HG03108 (cell line): ENCODE data around the gene ANKK1.

Experiments used
- ATAC-seq: cut with Tn5 transposase; IDR thresholded peaks from one replicate; pipeline ENCODE4 v1.9.1; 2021; ENCODE audit warnings: moderate library complexity; ENCODE audit not compliant: unreplicated experiment

The ANKK1 gene

DNA sequence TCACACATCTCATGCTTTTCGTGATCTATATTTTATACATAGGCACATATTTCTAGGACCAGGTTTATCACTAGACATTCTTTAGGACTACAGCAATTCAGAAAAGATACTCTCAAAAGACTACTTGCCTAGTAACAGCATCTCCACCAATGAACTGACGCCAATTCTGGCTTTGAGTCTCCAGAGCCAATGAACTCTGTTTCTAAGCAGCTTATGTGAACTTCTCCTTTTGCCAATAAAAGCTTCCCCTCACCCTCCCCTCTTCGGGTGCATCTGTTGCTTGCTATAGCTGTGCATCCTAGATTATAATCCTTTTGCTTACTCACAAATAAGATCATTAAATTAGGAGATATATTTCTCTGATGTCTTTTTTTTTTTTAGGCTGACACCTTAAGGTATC is 11.4 kb upstream of the ANKK1 start:
- ATAC-seq = no peak

DNA sequence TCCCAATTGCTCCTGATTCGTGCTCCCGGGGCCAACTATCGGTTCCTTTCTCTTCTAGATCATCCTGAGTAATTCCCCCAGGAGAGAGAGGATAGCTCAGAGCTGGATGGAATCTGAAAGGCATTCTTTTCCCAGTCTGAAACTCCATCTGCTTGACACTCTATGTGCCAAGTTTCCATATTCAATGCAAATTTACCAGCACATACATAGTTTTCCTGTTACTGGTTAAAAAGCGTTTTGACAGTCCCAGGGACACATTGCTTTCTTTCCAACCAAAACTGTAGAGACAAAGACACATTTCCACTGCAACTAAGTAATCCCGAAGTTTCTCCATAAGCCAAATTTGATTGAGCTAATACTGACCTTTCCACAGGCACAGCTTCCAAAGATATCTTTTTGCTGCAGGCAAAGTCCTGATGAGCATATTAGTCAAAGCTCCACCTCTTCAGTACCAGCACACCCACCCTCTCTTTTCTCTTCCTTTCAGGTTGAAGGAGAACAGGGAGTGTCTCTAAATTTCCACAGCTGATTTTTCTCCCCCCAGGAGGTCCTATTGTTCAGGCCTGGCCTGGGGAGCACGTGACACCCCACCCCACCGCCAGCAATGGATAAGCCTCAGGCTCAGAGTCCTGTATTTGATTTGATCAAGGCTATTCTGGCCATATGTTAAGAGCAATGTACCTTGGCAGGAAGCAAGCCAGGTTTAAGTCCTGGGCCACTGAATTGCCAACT is 9.7 kb upstream of the ANKK1 start:
- ATAC-seq = no peak

DNA sequence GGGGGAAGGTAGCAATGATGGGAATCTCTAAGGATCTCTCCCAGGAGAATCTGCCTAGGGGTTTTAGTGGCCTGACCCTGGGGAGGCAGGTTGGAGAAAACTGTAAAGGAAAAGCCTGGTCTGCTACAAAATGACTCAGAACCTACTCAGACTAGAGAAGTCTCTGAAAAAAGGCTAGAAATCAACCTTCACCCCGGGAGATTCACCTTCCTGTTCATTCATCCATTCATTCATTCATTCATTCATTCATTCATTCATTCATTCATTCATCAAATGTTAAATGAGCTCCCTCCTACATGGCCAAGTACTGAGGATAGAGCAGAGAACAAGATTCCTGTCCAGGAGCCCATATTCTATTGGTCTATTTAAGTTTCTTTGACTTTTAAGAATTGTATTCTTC is 8.9 kb upstream of the ANKK1 start:
- ATAC-seq = no peak

DNA sequence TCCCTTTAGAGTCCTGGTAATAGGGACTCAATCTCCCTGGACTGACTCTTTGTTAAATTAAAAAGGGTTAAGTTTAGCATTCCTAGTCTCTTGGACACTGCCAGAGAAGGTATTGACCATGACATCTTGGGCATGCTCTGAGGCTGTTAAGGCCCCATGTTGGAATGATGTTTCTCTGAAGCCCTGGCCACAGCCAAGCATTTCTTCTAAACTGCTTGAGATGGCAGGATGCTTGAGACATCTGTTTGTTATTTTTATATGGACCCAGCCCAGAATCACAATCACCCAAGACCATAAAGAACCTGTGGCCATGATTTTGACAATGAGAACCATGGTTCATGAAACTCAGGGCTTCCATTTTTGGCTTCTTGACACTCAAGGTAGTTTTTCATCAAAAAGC is 5.5 kb upstream of the ANKK1 start:
- no peak for ATAC-seq

DNA sequence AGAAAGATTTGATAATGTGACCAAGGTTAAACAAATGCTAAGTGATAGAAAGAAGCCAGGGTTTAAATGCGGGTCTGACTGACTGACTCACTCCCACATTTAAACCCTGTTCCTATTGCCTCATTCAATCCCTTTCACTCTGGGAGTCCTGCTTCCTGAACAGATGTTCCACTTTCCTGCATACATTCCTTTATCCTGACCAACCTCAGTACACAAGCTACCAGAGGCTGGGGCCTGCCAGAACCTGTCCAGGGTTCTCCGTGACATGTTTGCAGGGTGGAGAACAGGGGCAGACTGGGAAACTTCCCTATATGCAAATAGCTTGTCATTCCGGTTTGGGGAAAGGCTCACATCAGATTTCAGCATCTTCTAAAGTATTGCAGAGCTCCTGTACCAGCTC is 3.0 kb upstream of the ANKK1 start:
- no peak for ATAC-seq

DNA sequence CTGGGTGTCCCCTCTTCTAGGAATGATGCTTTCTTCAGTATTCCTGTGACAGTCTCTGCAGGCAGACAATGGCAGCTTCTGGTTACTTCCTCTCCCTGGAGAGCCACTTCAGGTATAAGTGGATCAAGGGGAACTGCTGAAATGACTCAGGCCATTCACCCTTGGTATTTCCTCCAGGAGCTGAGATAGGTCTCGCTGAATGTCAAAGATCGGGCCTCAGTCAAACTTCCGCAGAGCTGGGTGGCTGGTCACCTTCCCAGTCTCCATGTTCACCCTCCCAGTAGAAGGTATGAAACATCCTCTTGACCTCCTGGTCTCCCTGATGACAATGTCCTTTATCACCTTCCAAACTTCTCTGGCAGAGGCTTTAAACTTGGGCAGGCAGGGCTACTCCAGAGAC is 1.8 kb upstream of the ANKK1 start:
- ATAC-seq = no peak

DNA sequence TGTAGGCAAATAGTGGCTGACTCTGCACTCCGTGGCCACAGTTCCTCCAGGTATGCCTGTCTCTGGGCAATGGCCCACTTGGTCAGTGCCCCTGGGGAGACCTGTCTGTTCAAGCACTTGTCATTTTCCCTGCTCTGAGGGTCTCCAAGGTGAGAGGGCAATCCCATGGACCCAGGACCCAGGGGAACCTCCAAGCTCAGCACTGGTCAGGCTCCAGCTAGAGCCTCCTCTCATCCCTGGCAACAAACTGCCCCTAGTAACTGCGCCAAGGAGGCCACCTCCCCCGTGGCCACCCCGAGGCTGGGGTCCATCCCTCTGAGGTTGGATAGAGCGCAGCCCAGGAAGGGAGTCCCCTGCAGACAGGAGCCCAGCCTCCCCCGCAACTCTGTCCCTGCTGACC is 713 bp upstream of the ANKK1 start:
- no peak for ATAC-seq

DNA sequence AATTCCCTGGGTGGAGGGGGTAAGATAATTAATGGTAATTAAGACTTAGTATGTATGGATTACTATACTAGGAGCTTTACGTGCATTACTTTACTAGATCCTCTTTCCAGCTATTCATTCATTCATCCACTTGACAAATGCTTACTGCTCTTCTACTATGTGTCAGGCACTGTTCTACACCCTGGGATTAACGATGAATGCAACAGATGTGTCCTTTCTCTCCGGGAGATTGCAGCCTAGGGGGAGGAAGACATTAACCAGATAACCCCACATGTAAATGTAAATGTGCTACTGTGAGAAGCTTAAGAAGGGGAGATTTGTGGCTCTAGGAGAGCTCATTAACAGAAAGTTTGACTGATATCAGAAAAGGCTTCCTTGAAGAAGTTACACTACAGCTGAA is 1.7 kb downstream of the ANKK1 start:
- no peak for ATAC-seq

DNA sequence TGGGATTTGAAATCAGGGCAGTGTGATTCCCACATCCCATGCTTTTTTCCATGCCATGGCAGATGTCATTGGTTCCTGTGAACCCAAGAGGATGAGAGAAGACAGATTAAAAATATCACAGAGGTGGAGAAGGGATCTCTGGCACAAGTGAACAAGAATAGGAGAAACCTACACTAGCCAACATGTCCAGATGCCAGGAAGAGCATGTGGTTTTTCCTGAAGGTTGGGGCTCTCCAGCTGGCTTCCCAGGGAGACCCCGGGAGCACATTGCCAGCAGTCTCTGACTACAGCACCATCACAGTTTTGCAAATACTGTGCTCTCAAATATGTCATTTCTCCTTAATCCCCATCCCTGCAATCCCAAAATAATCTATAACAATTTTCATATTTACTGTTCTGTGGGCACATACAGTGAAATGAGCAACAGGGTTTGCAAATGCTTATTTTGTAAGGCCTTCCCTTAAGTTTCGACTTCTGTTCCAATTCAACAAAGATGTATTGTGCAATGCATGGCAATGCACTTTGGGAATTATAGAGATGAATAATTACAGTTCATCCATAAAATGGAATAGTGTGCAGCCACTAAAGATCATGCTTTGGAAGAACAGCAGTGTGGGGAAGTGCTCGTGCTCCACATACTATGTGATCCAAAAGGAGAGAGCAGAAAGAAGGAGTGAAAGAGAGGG is 4.8 kb downstream of the ANKK1 start:
- no peak for ATAC-seq

DNA sequence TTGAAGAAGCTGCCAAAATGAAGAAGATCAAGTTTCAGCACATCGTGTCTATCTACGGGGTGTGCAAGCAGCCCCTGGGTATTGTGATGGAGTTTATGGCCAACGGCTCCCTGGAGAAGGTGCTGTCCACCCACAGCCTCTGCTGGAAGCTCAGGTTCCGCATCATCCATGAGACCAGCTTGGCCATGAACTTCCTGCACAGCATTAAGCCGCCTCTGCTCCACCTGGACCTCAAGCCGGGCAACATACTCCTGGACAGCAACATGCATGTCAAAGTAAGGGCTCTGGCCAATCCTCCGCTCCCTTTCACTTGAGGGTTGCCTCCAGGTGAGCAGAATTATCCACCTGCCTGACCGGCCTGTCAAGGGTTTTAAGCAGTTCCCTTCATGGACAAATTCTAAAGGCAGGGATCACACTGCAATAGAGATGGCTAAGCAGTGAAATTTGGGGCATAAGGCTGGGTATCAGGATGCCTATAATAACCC is 6.0 kb downstream of the ANKK1 start:
- no peak for ATAC-seq

DNA sequence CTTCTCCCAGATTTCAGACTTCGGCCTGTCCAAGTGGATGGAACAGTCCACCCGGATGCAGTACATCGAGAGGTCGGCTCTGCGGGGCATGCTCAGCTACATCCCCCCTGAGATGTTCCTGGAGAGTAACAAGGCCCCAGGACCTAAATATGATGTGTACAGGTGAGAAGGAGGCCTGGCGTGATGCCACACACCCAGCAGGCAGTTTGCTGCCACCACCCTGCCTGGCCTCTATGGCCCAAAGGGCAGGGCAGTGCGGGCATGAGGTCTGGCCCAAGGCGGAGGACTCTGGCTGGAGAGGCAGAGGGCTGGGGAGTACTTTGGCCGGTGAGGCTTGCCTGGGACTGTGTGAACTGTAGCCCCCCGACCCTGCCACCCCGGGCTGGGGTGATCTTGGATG is 7.3 kb downstream of the ANKK1 start:
- ATAC-seq = no peak

DNA sequence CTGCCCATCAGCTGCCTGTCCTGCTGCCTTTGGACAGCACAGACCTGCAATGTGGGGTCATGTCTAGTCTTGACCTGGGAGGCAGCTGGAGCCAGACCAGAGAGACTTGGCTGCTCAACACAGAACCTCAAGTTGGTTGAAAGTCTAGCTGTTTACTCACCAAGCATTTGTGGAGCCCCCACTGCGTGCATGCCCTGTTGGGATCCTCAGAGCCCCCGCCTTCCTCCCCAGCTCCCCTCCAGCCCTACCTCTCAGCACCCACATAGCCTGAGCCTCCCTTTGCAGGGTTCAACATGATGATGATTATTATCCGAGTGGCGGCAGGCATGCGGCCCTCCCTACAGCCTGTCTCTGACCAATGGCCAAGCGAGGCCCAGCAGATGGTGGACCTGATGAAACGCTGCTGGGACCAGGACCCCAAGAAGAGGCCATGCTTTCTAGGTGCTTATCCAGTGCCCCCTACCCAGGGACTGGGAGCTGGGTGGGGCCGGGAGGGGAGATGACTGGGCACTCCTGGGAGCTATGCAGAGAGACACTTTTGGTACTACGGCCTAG is 8.3 kb downstream of the ANKK1 start:
- ATAC-seq = no peak

DNA sequence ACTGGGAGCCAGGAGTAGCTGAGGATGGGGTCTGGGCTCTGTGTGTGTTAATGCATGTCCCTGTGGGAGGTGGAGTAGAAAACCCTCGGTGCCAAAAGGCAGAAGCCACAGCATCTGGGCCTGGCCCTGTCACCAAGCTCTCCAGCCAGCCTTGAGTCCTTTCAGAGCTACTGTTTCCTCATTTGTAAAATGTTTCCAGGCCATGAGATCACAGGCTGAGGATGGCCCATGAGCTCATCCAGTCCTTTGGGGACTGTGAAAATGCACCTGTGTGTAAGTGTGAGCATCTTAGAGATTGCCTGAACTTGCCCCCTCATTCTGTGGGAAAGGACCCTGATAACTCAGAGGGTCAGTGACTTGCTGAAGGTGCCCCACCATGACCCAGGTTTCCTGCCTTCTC is 9.1 kb downstream of the ANKK1 start:
- ATAC-seq = no peak

DNA sequence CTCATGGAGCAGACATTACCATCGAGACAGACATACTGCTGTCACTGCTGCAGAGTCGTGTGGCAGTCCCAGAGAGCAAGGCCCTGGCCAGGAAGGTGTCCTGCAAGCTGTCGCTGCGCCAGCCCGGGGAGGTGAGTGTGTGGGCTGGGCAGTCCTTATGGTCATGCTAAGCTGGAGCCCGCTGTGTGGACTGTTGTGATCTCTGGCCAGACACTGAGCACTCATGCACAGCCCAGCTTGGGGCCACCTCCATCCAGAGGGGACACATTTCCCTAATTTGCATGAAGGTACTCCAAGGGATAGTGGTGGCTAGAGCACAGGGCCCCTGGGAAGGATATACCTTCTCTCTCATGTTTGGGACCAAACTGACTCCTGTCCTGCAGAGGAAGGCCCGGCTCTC is 9.6 kb downstream of the ANKK1 start:
- ATAC-seq = no peak

DNA sequence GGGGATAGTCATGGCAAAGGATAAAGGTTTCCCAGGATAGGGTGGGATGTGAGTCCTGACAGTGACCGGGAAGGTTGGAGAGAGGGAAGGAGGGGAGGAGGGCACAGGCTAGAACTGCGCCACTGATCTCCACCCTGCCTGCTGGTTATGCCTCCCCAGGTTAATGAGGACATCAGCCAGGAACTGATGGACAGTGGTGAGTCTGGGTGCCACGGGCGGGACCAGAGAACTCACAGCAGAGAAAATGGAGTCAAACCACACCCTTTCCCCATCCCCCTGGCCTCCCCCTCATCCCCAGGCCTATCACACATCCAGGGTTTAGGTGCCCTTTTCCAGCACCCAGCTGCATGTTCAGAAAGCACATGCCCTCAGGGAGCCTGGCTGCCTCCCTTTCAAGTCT is 10.2 kb downstream of the ANKK1 start:
- no peak for ATAC-seq

DNA sequence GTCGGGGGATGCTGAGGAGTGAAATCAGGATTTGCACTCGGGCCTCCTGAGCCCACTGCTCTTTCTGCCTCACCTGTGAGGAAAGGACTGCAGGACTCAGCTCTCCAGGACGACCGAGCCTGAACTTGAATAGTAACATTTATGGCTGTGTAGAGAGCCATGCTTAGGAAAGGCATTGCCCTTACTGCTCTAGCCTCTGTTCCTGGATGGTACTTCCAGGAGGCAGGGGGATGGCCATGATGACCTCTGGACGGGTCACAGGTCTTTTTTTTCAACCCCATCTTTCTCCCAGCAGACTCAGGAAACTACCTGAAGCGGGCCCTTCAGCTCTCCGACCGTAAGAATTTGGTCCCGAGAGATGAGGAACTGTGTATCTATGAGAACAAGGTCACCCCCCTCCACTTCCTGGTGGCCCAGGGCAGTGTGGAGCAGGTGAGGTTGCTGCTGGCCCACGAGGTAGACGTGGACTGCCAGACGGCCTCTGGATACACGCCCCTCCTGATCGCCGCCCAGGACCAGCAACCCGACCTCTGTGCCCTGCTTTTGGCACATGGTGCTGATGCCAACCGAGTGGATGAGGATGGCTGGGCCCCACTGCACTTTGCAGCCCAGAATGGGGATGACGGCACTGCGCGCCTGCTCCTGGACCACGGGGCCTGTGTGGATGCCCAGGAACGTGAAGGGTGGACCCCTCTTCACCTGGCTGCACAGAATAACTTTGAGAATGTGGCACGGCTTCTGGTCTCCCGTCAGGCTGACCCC is 11.3 kb downstream of the ANKK1 start:
- ATAC-seq = no peak

DNA sequence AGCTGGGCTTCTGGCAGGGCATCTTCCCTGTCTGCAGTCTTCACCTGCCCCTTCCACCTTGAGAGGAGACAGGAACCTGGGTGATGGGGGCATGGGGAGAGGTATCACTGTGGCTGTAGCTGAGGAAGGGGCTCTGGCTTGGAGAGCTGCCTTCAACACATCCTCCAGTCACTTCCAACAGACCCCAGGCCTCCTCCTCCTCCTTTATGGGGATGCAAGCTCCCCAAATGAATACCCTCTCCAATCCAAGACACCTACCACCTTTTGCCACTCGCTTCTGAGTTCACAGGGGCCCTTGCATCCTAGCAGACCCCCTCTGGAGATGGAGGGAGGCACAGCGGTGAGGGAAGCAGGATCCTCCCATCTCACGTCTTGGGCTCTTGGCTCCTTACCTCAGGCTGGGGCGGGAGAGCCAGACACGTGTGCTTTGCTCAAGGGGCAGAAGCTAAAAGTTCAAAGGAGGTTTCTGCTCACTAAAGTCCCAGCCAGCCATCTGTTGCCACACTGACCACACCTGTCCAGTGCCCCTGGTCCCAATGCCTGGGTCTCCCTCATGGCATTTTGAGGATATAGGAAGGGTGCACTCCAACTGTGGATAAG is 13.2 kb downstream of the ANKK1 start:
- ATAC-seq = no peak

DNA sequence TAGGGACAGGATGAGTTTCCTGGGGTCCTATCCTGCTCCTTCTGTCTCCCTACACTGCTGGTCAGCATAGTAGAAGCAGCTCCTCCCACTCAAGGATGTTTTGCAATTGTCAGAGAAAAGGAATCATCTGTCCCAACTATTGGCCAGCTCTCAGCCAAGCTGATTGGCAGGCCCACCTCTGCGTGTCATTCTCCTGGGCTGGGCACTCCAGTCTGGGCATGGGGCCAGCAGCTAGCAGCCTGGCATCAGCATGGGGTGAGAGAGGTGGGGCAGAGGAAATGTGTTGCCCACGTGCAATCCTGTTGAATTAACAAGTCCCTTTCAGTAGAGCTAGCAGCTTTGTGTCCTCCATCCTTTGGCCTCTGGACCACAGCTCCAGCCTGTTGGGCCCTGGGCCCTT is 14.1 kb downstream of the ANKK1 start:
- ATAC-seq = no peak

DNA sequence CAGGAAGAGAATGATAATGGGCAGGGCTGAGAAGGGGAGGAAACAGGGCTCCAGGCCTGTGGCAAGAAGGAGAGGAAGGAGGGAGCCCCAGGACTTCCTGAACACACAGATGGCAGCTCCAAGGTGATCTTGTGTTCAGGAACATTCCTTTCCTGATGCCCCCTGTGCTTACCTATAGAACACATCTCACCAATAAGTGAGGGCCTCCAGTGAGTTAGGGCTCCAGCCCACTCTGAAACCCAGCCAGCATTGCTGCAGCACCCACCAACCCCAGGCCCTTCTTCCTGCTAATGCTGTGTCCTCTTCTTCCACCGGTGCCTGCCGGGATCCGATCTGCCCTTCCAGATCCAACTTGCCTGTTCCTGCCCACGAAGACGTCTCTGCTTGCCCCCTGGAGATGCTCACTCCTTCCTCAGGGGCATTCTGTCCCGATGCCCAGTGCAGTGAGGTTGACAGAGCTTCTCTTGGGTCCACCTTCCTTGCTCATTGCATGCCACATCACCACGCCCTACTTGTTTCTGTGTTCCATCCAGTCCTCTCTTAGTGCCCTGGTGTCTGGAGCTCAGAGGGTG is 17.4 kb downstream of the ANKK1 start:
- ATAC-seq = no peak

DNA sequence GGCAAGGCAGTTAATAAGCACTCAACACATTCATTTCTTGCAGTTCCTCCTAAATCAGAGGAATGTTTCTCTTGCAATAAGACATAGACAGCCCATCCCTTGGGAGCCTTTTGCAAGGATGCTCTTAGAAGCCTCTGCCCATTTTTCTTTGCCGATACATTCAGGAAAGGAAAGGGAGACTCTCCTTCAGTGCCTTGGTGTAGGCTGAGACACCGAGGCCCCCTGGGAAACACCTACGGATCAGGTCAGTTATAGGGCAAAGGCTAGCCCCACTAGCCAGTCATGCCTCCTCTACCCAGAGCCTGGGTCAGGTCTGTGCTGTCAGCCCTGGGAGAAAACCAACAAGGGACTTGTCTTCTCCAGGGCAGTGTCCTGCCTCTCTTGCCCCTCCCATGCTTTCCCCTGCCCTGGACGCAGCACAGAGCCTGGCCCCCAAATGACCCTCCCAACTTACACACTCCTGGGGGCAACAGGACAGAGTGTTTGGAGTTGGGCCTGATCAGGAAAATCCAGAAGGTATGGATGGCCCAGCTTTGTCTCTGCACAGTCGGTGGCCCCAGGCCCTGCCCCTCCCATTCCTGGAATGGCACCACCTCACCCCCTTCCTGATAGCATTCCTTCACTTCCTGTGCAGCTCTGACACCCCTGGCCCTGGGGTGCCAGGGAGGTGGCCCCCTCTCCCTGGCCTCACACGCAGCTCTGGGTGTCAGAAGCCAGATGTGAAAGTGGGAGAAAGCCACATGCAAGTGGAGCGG is 18.3 kb downstream of the ANKK1 start:
- no peak for ATAC-seq
